ENCODE measurements around the gene CSPG4.
"Not testable (repeated sequence)": the region's sequence is repeated elsewhere in the genome, so short reads cannot be mapped to it uniquely, and the experiment has no call there.

The CSPG4 gene

GRCh38 chr15:75720297-75720696 is 7.6 kb upstream of the CSPG4 start:
- no peak for DNase-seq (ENCODE audit: extremely low spot score)
- POLR2A ChIA-PET, result no interaction called here
- no peak for TF ChIP-seq CTCF (IDR thresholded peaks at IDR 0.05; ENCODE audit: control extremely low read depth, extremely low read depth, low read depth, missing control alignments)
- CTCF ChIA-PET, result no interaction called here

GRCh38 chr15:75718328-75718727 is 5.7 kb upstream of the CSPG4 start:
- TF ChIP-seq CTCF (IDR thresholded peaks at IDR 0.05; ENCODE audit: control extremely low read depth, extremely low read depth, low read depth, missing control alignments), result no peak
- no peak for DNase-seq (ENCODE audit: extremely low spot score)
- ChIA-PET POLR2A (no interaction called here), CTCF (interaction anchor here (1.2 kb wide), 1 partner anchor 15 kb away, joined by 3 read pairs; no protein-coding TSS in a partner anchor)

DNA sequence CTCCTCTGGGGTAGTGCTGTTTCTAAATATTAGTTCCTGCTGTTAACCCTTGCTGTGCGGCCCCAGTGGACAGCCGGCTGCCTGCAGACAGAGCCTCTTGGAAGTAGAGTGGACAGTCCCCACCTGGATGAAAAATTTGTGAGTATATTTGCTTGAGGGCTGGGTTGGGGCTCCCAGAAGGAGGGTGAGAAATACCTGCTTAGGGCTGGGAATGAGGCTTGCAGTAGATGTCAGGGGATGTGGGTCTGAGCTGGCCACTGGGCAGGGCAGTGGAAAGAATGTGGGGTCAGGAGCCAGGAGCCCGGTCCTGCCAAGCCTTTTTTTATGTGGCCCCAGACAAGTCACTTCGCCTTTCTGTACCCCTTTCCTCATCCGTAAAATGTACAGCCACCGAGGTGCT is 4.4 kb upstream of the CSPG4 start:
- not testable (repeated sequence) for DNase-seq (ENCODE audit: extremely low spot score)
- POLR2A ChIA-PET, result interaction anchor here (0.6 kb wide), 1 partner anchor 13 kb away, joined by 3 read pairs; no protein-coding TSS in a partner anchor
- CTCF ChIA-PET, result interaction anchor here (1.3 kb wide), 1 partner anchor 31 kb away, joined by 7 read pairs; no protein-coding TSS in a partner anchor

GRCh38 chr15:75716249-75716950 is 3.8 kb upstream of the CSPG4 start:
- CTCF ChIA-PET; DNase-seq (ENCODE audit: extremely low spot score); POLR2A ChIA-PET: not testable (repeated sequence)

DNA sequence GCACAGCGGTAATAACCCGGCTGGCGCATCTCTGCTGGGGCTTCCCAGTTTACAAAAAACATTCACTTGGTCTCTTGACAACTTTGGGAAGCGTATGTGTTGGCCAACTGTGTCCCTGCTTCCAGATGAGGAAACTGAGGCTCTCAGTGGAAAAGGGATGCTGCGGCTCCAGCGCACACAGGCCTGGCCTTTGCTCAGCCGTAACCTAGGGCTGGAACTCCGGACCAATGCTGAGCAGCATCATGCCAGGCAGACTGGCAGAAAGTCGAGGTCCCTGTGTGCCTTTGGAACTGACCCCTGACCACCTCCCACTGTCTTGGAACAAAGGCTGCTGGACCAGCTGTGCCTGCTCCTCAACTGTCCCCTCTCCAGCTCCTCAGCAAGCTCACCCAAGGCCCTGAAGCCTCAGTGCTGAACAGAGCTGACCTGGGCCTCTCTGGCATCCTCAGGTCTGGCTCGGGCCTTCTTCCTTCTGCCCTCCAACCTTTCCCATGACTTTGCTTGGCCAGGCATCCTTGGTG is 2.7 kb upstream of the CSPG4 start:
- CTCF ChIA-PET; DNase-seq (ENCODE audit: extremely low spot score); POLR2A ChIA-PET: not testable (repeated sequence)

GRCh38 chr15:75714195-75714594 is 1.5 kb upstream of the CSPG4 start:
- CTCF ChIA-PET, result interaction anchor here (1.0 to 1.7 kb wide), 2 partner anchors 19 to 88 kb away, joined by 5 to 6 read pairs; no protein-coding TSS in a partner anchor
- POLR2A ChIA-PET, result no interaction called here
- no peak for TF ChIP-seq CTCF (IDR thresholded peaks at IDR 0.05; ENCODE audit: control extremely low read depth, extremely low read depth, low read depth, missing control alignments)
- DNase-seq (ENCODE audit: extremely low spot score), result no peak

DNA sequence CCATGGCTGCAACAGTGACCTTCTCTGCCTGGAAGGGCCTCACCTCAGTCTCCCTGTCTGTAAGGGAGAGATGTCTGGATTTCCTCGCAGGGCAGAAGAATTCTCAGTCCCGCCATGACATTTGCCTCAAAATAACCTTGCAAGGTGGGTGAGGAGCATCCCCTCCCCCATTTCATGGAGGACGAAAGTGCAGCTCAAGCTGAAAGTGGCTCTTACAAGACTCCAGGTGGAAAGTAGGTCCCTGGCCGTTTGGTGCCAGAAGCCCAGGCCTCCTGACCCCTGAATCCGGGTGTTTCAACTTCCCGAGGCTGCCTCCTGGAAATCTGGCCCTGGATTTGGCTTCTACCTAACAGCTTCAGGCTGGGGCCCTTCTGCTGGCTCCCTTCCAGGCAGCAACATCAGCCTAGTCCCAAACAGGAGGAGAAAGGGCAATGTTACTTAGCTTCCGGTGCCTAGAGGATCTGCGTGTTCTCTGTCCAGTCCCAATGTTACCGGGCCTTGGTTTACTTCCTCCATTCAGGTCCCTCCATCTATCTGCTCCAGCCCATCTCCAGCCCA is 769 bp upstream of the CSPG4 start:
- TF ChIP-seq CTCF (IDR thresholded peaks at IDR 0.05; ENCODE audit: control extremely low read depth, extremely low read depth, low read depth, missing control alignments), result no peak
- POLR2A ChIA-PET, result no interaction called here
- CTCF ChIA-PET, result interaction anchor here (1.0 to 1.7 kb wide), 2 partner anchors 19 to 89 kb away, joined by 5 to 6 read pairs; no protein-coding TSS in a partner anchor
- DNase-seq (ENCODE audit: extremely low spot score), result no peak

GRCh38 chr15:75711495-75711894 is 1.2 kb downstream of the CSPG4 start:
- CTCF ChIA-PET; POLR2A ChIA-PET; DNase-seq (ENCODE audit: extremely low spot score): not testable (repeated sequence)

DNA sequence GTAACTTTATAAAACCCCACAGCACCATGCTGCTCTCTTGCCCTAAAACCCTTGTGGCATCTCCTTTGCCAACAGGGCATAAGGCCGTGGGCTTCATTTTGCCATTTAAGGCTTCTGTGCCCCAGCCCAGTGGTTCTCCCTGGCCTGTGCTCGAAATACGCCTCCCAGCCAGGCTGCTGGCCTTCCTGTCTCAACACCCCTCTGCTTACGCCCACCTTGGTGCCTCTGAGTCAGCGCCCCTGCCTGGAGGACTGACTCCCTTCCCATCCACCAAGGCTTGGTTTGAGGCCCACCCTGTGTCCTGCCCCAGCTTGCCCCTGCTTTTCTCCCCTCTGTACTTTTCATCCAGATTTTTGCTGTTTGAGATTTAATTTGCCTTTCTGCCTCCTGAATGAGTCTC is 1.8 kb downstream of the CSPG4 start:
- DNase-seq (ENCODE audit: extremely low spot score); POLR2A ChIA-PET; CTCF ChIA-PET: not testable (repeated sequence)

DNA sequence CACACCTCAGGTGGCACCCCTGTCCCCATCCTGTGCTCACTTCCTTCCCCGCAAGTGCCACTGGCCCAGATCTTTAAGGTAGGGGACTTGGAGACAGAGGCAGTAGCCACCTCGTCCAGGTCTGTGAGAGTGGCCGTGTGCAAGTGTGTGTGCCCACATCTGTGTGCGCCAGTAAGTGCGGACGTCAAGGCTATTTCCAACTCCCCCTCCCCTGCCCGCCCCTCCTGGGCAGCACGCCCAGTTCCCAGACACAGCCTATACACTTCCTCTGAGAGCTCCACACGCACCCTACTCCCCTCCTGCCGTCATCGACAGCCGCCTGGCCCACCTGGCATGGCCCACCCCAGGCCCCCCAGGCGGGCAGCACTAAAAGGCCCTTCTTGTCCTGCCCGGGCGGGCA is 3.2 kb downstream of the CSPG4 start:
- CTCF ChIA-PET, result not testable (repeated sequence)

More for the DNA sequence above, 3.2 kb downstream of the CSPG4 start:
- DNase-seq (ENCODE audit: extremely low spot score); POLR2A ChIA-PET: not testable (repeated sequence)
